ENCODE measurements around the gene SLC44A3. TPM values are rescaled to one million over a fixed set of nuclear protein-coding genes. Genes with fewer than 3 reads are reported as not detected.

Gene SLC44A3
- total and polyA plus RNA-seq, 2 of the 4 experiments (the other 2 are of a cell fraction) = 0.31 to 0.54 TPM

- no peak overlapping the region for H3K4ac ChIP-seq (ENCODE audit: low read depth, low read length)
- dilution Hi-C loops (cut with HindIII; ENCODE audit: low sequenced_read_pairs, unreplicated experiment) = no loop called here
- no peak overlapping the region for H3K14ac ChIP-seq (replicated peaks; ENCODE audit: low read depth, low read length)
- no peak overlapping the region for H3K9ac ChIP-seq (ENCODE audit: low read depth, low read length)
- WGBS, 2 experiments (ENCODE audit: extremely low coverage in 2 of 2, insufficient read length in 1 of 2) = no CpG with 5 or more reads among the region's 4 CpGs
- DNase-seq (no peak), ATAC-seq (ENCODE audit: low read depth) (no peak)
- no peaks in the 10 kb centered on the region for H4K20me1 ChIP-seq (ENCODE audit: insufficient read depth, low read length)
- no TSS peak for BruUV-seq (replicated peaks)
- no peak overlapping the region for H3K4me2 ChIP-seq (ENCODE audit: low read depth, low read length)
- no peak overlapping the region for H2BK15ac ChIP-seq (ENCODE audit: low read depth, low read length)
- no peak overlapping the region for H2AFZ ChIP-seq (replicated peaks; ENCODE audit: low read length, poor library complexity)
- no peak overlapping the region for H2AK5ac ChIP-seq (ENCODE audit: low read depth, low read length)
- H3K4me3 ChIP-seq (ENCODE audit: insufficient read depth, low read depth, low read length) = no peak overlapping the region
- TF ChIP-seq CHD1 (IDR thresholded peaks at IDR 0.05; ENCODE audit: low read depth, low read length) (no peak), ELK1 (IDR thresholded peaks at IDR 0.05; ENCODE audit: borderline replicate concordance, low read depth, low read length) (no peak), SMC3 (IDR thresholded peaks at IDR 0.05; ENCODE audit: low read depth, low read length) (no peak), RCOR1 (IDR thresholded peaks at IDR 0.05; ENCODE audit: insufficient replicate concordance, low read length) (no peak), MAFK (IDR thresholded peaks at IDR 0.05; ENCODE audit: low read depth, low read length) (no peak), CEBPB (IDR thresholded peaks at IDR 0.05; ENCODE audit: low read depth, low read length) (no peak), NFE2L2 (IDR thresholded peaks at IDR 0.05; ENCODE audit: low read depth, low read length) (no peak), BHLHE40 (IDR thresholded peaks at IDR 0.05; ENCODE audit: low read depth, low read length) (no peak), USF2 (IDR thresholded peaks at IDR 0.05; ENCODE audit: low read depth, low read length) (no peak), POLR2A (IDR thresholded peaks at IDR 0.05; ENCODE audit: low read depth, low read length) (no peak), RAD21 (IDR thresholded peaks at IDR 0.05; ENCODE audit: low read length) (no peak), RFX5 (IDR thresholded peaks at IDR 0.05; ENCODE audit: low read depth, low read length) (no peak), FOS (IDR thresholded peaks at IDR 0.05; ENCODE audit: low read depth, low read length) (no peak), CTCF (conservative IDR thresholded peaks at IDR 0.05; ENCODE audit: low read depth, low read length) (no peak)
- H3K23ac ChIP-seq (ENCODE audit: low read depth, low read length) = no peak overlapping the region
- no peak overlapping the region for H4K91ac ChIP-seq (ENCODE audit: insufficient read depth, low read depth, low read length)
- in situ Hi-C loops (cut with MboI; ENCODE audit: low sequenced_read_pairs) = no loop called here
- no peak overlapping the region for H2BK20ac ChIP-seq (ENCODE audit: low read depth, low read length)
- no peak overlapping the region for H2BK5ac ChIP-seq (ENCODE audit: low read depth, low read length, poor library complexity, severe bottlenecking)
- H3K9me3 ChIP-seq (ENCODE audit: control insufficient read depth, insufficient read depth, low read length) = no peaks in the 10 kb centered on the region
- H3K4me1 ChIP-seq (ENCODE audit: control insufficient read depth, insufficient read depth, low read length) = peaks cover 8% of the 10 kb centered on the region
- intact Hi-C loops (cut with micrococcal nuclease) = no loop called here
- H3K56ac ChIP-seq (ENCODE audit: extremely low read depth, insufficient read depth, low read length) = no peak overlapping the region
- H3K36me3 ChIP-seq (ENCODE audit: control insufficient read depth, insufficient read depth, low read length) = peaks cover 5% of the 10 kb centered on the region
- POLR2A ChIA-PET (ENCODE audit: unreplicated experiment) = no interaction called here
- H4K8ac ChIP-seq (ENCODE audit: low read depth in 2 of 2, low read length in 2 of 2) = no peak overlapping the region
- CTCF ChIA-PET = no interaction called here
- peaks cover 10% of the 10 kb centered on the region for H3K9me1 ChIP-seq (ENCODE audit: insufficient read depth, low read length)
- H3K27ac ChIP-seq (ENCODE audit: insufficient read depth, low read length) = no peak overlapping the region
- no peaks in the 10 kb centered on the region for H3K27me3 ChIP-seq (ENCODE audit: control insufficient read depth, insufficient read depth, low read length)
- H4K5ac ChIP-seq (ENCODE audit: low read depth, low read length) = no peak overlapping the region
- H3K18ac ChIP-seq (ENCODE audit: low read depth, low read length) = no peak overlapping the region
- H2BK120ac ChIP-seq (ENCODE audit: low read depth, low read length) = no peak overlapping the region
- 0 out of 4 replicates have a peak, but pooled peaks cover 0 to 2% of the 10 kb centered on the region in 2 experiments for H3K79me1 ChIP-seq (ENCODE audit: low read depth in 1 of 2, low read length in 2 of 2)
- no peak overlapping the region for H2AK9ac ChIP-seq (replicated peaks; ENCODE audit: low read depth, low read length, poor library complexity)
These were observed 67.5 kb downstream of the SLC44A3 start for GRCh38 chr1:94887603-94888171.

All from IMR-90 (cell line).